Pulmonary artery endothelial cell (primary cell): ENCODE results near the gene INAFM1. TPM values are rescaled to one million over a fixed set of nuclear protein-coding genes. Genes with fewer than 3 reads are reported as not detected.
"Not testable (repeated sequence)": the region's sequence is repeated elsewhere in the genome, so short reads cannot be mapped to it uniquely, and the experiment has no call there.

Experiments used
- DNase-seq: peaks from one replicate; pipeline ENCODE4 v3.0.0-alpha.2; 2011; ENCODE audit warnings: low read depth, low spot score
- total RNA-seq: library from RNA; depleted of rRNA; stranded (reverse); fragments of >200 nt; gene quantifications from 2 replicates; pipeline ENCODE4 v1.2.3, GENCODE V29; 2014

The INAFM1 gene
- total RNA-seq, 1 donor from 2014 or later, result 0.73 TPM

- DNase-seq, result no peak
Observed at GRCh38 chr19:47267350-47267759, 7.3 kb upstream of the INAFM1 start.

GRCh38 chr19:47268028-47268427 is 6.7 kb upstream of the INAFM1 start:
- no peak for DNase-seq

DNA sequence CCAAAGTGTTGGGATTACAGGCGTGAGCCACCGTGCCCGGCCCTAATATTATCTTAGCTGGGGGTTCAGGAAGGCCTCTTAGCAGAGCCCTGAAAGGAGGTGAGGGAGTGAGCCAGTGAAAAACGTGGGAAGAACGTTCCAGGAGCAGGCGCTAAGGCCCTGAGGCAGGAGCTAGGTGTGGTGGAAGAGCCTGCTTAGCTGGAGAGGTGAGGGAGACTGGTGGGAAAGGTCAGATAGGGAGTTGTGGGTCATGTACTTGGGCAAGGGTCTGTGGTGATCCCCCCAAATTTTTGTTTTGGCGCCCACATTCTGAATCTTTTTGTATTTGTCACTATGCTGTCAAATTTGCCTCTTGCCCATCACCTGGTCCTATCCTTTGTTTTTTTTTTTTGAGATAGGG is 5.1 kb upstream of the INAFM1 start:
- no peak for DNase-seq

DNA sequence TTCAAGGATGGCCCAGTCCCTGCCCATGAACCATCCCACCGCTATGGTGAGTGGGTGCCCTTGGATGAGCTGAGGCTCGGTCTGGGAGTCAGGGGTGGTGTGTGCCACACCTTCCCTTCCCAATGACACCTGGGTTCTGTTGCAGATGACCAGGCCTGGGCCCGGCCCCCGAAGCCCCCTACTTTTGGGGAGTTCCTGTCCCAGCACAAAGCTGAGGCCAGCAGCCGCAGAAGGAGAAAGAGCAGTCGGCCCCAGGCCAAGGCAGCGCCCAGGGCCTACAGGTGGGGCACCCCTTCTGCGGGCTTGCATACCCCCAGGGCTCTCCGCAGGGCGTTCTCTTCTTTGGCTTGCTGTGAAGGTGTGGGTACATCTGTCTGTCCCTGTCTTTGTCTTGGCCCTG is 4.3 kb upstream of the INAFM1 start:
- no peak for DNase-seq

DNA sequence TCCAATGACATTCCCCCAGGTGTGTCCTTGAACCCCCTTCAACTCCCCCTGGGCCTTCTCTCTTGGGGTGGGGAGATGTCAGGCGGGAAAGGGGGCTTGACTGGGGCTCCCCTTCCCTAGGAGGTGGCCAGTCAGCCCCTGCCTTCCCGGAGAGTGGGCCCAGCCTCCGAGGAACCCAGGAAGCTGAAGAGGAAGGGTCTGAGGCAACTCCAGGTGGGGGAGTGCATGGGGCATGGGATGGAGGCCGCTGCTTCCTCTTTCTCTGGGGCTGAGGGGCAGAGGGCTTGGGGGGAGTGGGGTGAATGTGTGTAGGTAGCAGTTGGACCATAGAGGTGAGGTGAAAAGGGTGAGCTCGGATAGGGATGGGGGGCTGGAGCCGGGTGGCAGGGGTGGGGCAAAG is 2.7 kb upstream of the INAFM1 start:
- no peak for DNase-seq

GRCh38 chr19:47272448-47273312 is 2.0 kb upstream of the INAFM1 start:
- DNase-seq, result no peak

DNA sequence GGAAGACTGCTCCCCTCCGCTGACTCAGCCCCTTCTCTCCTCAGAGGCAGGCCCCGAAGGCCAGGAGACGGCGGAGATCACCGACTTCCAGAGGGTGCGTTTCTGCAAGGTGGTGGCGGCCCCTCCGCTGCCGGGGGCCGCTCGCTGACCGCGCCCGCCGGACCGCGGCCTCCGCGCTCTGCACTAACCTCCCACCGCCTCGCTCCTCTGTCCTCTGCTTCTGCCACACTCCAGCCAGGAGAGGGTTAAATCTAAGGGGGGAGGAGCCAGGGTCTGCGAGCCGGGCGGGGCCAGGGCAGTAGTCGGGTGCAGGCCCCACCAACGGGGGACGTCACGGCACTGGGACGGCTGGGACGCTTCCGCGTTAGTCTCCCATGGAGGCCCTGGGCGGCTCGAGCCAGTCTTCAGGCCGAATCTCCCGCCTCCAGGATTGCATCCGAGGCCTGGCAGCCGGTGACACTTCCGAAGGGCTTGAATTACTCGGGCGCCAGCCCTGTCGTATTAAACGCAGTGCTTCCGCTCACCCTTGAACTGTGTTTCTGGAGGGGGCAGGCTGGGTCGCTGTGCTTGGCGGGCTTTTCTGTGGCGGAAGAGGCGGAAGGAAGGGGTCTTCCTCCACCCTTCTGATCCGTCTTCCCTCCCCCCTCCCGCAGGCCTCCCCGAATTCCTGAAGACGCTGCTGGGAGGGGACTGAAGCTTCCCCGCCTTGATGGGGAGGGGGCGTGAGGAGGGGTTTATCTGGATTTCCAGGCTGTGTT is 1.2 kb upstream of the INAFM1 start:
- peak; percentile 67 for DNase-seq

DNA sequence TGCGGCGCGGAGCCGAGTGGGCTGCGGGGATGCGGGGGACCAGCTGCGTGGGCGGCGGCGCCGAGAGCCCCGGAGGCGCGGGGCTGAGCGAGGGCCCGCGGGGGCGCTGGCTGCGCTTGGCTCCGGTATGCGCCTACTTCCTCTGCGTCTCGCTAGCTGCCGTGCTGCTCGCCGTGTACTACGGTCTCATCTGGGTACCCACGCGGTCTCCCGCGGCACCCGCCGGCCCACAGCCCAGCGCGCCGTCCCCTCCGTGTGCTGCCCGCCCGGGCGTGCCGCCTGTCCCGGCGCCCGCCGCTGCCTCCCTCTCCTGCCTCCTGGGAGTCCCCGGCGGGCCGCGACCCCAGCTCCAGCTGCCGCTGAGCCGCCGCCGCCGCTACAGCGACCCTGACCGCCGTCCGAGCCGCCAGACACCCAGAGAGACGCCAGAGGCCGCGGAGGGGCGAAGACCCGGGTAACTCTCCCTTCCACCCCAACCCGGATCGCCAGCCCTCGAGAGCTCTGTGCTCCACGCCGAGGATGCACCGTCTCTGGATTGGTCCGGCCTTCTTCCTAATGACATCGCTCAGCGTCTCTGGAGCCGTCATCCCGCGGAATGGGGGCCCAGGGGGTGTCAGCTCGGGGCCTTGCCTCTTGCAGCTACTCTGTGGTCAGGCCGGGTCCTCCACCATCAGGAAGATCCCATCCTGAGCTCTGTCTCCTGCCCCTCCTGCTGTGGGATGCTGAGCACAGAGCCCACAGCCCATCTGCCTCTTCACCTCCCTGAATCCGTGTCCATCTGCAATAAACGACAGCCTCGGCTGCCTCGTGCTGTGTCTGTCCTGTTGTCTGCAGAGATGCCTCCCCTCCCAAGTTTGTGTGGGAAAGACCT is 441 bp downstream of the INAFM1 start:
- no peak for DNase-seq

- no peak for DNase-seq
Observed at GRCh38 chr19:47275791-47276461, 1.2 kb downstream of the INAFM1 start.

- DNase-seq, result not testable (repeated sequence)
Observed at GRCh38 chr19:47276513-47276912, 1.8 kb downstream of the INAFM1 start.

DNA sequence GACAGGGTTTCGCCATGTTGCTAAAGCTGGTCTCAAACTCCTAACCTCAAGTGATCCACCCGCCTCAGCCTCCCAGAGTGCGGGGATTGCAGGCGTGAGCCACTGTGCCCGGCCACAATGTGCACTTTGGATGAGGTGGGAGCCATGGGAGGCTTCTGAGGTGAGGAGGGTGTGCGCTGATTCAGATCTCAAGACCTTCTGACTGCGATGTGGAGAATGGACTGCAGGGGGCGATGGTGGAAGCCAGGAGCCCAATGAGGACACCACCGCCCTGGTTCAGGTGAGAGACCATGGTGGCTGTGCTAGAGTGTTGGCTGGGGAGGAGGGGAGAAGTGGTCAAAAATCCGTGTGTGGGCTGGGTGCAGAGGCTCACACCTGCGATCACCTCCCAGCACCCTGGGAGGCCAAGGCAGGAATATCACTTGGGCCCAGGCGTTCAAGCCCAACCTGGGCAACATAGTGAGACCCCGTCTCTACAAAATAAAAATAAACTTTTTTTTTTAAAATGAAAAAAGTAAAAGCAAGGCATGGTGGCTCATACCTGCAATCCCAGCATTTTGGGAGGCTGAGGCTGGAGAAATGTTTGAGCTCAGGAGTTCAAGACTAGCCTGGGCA is 5.6 kb downstream of the INAFM1 start:
- no peak for DNase-seq

GRCh38 chr19:47283405-47284059 is 8.8 kb downstream of the INAFM1 start:
- DNase-seq, result no peak

GRCh38 chr19:47284324-47284899 is 9.7 kb downstream of the INAFM1 start:
- DNase-seq, result no peak

DNA sequence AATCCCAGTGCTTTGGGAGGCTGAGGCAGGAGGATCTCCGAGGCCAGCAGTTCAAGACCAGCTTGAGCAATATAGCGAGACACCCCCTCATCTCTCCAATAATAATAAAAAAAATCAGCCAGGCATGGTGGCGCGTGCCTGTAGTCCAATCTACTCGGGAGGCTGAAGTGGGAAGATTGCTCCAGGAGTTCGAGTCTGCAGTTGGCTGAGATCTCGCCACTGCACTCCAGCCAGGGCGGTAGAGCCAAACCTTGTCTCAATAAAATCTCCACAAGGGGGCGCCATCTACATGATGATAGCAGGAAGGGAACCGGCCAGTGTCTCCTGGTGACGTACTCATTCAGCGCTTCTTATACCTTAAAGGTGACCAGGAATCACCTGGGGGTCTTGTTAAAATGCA is 21.4 kb downstream of the INAFM1 start:
- peak; percentile 33 for DNase-seq

DNA sequence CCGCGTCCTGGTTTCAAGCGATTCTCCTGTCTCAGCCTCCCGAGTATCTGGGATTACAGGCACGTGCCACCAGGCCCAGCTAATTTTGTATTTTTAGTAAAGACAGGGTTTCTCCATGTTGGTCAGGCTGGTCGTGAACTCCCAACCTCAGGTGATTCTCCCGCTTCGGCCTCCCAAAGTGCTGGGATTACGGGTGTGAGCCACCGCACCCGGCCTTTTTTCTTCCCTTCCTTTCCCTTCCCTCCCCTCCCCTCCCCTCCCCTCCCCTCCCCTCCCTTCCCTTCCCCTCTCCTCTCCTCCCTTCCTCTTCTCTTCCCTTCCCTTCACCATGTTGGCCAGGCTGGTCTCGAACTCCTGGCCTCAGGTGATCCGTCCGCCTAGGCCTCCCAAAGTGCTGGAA is 26.2 kb downstream of the INAFM1 start:
- not testable (repeated sequence) for DNase-seq

DNA sequence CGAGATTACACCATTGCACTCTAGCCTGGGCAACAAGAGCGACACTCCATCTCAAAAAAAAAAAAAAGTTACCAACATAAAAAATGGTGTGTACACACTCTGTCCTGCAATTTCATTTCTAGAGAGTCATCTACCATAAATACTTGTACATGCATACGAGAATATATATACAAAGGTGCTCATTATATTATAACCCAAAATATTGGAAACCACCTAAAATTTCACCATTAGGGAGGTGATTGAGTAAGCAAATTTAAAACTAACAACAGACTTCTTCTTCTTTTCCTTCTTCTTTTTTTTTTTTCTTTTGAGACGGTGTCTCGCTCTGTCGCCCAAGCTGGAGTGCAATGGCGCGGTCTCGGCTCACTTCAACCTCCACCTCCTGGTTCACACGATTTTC is 27.6 kb downstream of the INAFM1 start:
- DNase-seq, result no peak

GRCh38 chr19:47303966-47304365 is 29.3 kb downstream of the INAFM1 start:
- no peak for DNase-seq

DNA sequence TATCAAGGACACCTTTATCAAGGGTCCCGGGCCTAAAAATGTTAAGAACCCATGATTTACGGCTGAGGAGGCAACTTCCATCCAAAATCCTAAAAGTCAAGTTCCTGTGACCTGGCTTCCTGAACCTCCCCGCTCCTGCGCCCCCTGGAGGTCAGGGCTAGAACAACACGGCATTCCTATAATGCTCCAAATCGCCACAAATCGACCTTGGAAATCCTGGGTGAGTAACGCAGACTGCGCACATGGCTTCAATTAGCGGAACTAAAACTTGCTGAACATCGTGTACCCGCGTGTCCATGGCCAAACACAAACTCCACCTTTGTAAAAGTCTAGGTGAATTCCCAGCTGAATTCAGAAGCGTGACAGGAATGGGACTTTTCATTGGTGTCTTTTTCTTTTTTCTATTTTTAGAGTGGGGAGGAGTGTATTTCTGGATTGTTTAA is 30.6 kb downstream of the INAFM1 start:
- DNase-seq, result no peak

DNA sequence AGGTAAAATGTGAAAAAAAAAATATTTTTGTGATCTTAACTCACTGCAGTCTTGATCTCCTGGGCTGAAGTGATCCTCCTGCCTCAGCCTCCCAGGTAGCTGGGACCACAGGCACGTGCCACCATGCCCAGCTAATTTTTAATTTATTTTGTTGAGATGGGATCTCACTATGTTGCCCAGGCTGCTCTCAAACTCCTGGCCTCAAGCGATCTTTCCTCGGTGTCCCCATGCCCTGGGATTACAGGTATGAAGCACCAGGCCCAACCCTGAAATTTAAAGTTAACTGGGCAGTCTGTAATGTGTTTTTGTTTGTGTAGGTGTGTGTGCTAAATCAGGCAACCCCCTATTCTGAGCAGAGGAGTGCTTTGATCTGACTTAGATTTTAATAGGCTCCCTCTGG is 31.6 kb downstream of the INAFM1 start:
- no peak for DNase-seq

DNA sequence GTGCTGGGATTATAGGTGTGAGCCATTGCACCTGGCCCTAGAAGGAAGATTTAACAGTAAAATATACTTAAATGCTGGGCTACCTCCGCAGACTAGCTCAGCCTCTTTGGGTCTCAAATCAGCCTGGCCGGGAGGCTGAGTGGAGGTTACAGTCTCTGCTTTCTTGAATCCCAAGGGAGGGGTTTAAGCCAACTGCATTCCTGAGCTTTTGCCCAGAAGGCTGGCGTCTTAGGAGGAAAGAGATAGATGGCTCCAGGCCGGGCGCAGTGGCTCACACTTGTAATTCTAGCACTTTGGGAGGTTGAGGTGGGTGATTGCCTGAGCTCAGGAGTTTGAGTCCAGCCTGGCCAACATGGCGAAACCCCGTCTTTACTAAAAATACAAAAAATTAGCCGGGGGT is 34.4 kb downstream of the INAFM1 start:
- no peak for DNase-seq
